Endothelial cell (in vitro differentiated cells): Measurements from ENCODE around the gene FAM222B. TPM values are rescaled to one million over a fixed set of nuclear protein-coding genes. Genes with fewer than 3 reads are reported as not detected.

Source experiments
- DNase-seq: peaks from one replicate; pipeline ENCODE4 v3.0.0; 2021; ENCODE audit warnings: low spot score
- H3K27ac Mint-ChIP-seq: one replicate; pipeline ENCODE4 v1.8.0; 2021; ENCODE audit warnings: mixed read lengths, inconsistent platforms; ENCODE audit not compliant: unreplicated experiment
- H3K27me3 Mint-ChIP-seq: one replicate; pipeline ENCODE4 v1.8.0; 2021; ENCODE audit warnings: mild to moderate bottlenecking, moderate library complexity, mixed read lengths, inconsistent platforms; ENCODE audit not compliant: unreplicated experiment
- H3K36me3 Mint-ChIP-seq: one replicate; pipeline ENCODE4 v1.8.0; 2021; ENCODE audit warnings: mild to moderate bottlenecking, low read depth, mixed read lengths, inconsistent platforms; ENCODE audit not compliant: unreplicated experiment
- H3K4me1 Mint-ChIP-seq: one replicate; pipeline ENCODE4 v1.8.0; 2021; ENCODE audit warnings: mild to moderate bottlenecking, mixed read lengths, inconsistent platforms; ENCODE audit not compliant: unreplicated experiment
- H3K4me3 Mint-ChIP-seq: one replicate; pipeline ENCODE4 v1.8.0; 2021; ENCODE audit warnings: mild to moderate bottlenecking, mixed read lengths, inconsistent platforms; ENCODE audit not compliant: unreplicated experiment
- H3K9me3 Mint-ChIP-seq: one replicate; pipeline ENCODE4 v1.8.0; 2021; ENCODE audit warnings: mixed read lengths, inconsistent platforms; ENCODE audit not compliant: unreplicated experiment
- CTCF ChIP-seq: fragments of 200-600 bp; sonication (generic); IDR thresholded peaks from one replicate; pipeline ENCODE4 v1.5.0; 2021; ENCODE audit warnings: antibody characterized with exemption; ENCODE audit not compliant: unreplicated experiment
- total RNA-seq: library from RNA; stranded (reverse); fragmentation: NEBNext Ultra II Directional; extraction: Animal tissue kit (Norgen Biotek cat#: 25700); gene quantifications from one replicate; pipeline ENCODE4 v1.2.1, GENCODE V29; 2021; ENCODE audit not compliant: unreplicated experiment

FAM222B gene
- total RNA-seq, 1 donor from 2014 or later, result 69.9 TPM

- Mint-ChIP-seq H3K27me3 (peaks cover 7% of the 10 kb centered on the region), H3K4me1 (peaks cover 26% of the 10 kb centered on the region), H3K9me3 (no peaks in the 10 kb centered on the region), H3K4me3 (no peak overlapping the region), H3K36me3 (peaks cover 11% of the 10 kb centered on the region), H3K27ac (no peak overlapping the region)
- no peak for TF ChIP-seq CTCF
- no peak for DNase-seq
Measured at GRCh38 chr17:28774206-28774605, 68.4 kb downstream of the FAM222B start.

GRCh38 chr17:28773736-28774135 is 68.9 kb downstream of the FAM222B start:
- H3K9me3 Mint-ChIP-seq, result no peaks in the 10 kb centered on the region
- no peak overlapping the region for H3K4me3 Mint-ChIP-seq
- DNase-seq, result no peak
- peaks cover 7% of the 10 kb centered on the region for H3K36me3 Mint-ChIP-seq
- no peak for TF ChIP-seq CTCF
- peaks cover 22% of the 10 kb centered on the region for H3K4me1 Mint-ChIP-seq
- H3K27me3 Mint-ChIP-seq, result peaks cover 7% of the 10 kb centered on the region
- no peak overlapping the region for H3K27ac Mint-ChIP-seq

- no peak for TF ChIP-seq CTCF
- Mint-ChIP-seq H3K27ac (peak overlapping the region; percentile 55), H3K36me3 (peaks cover 27% of the 10 kb centered on the region), H3K4me3 (no peak overlapping the region), H3K9me3 (no peaks in the 10 kb centered on the region), H3K27me3 (peaks cover 5% of the 10 kb centered on the region), H3K4me1 (peaks cover 33% of the 10 kb centered on the region)
- DNase-seq, result no peak
Measured at GRCh38 chr17:28765038-28765437, 77.6 kb downstream of the FAM222B start.

- Mint-ChIP-seq H3K4me1 (peaks cover 36% of the 10 kb centered on the region), H3K27ac (no peak overlapping the region), H3K4me3 (peak overlapping the region; percentile 31)
Measured at GRCh38 chr17:28763804-28764266, 78.8 kb downstream of the FAM222B start.

More at GRCh38 chr17:28763804-28764266, 78.8 kb downstream of the FAM222B start:
- H3K9me3 Mint-ChIP-seq, result no peaks in the 10 kb centered on the region
- H3K27me3 Mint-ChIP-seq, result peaks cover 11% of the 10 kb centered on the region
- H3K36me3 Mint-ChIP-seq, result peaks cover 32% of the 10 kb centered on the region
- peak; percentile 97 for TF ChIP-seq CTCF
- peak; percentile 70 for DNase-seq
